IMR-90 (cell line): ENCODE results near the gene GALNT3. TPM values are rescaled to one million over a fixed set of nuclear protein-coding genes. Genes with fewer than 3 reads are reported as not detected.

Source experiments
- ATAC-seq: fragments of 200-7000 bp; cut with Tn5 transposase; 2 replicates; pipeline ENCODE4 v1.9.1; 2020; ENCODE audit warnings: low read depth, mild to moderate bottlenecking, moderate library complexity
- BruUV-seq: library from RNA; stranded (reverse); fragments of 400-500 nt; replicated peaks from 2 replicates; lab custom pipeline; 2021; lab: Mats Ljungman, UMichigan
- CTCF ChIA-PET: fragments of 300-600 bp; formaldehyde crosslinking; extraction: SDS; loops from one replicate; lab custom pipeline; 2021; ENCODE audit warnings: antibody characterized with exemption; lab: Yijun Ruan, JAX
- POLR2A ChIA-PET: fragments of 300-600 bp; sonication (Branson Sonifier 250); formaldehyde crosslinking; loops from one replicate; lab custom pipeline; 2022; ENCODE audit warnings: antibody characterized with exemption; ENCODE audit not compliant: unreplicated experiment; lab: Charles Lee
- DNase-seq: peaks from one replicate; pipeline ENCODE4 v3.0.0; 2013
- H2AFZ ChIP-seq: replicated peaks from 2 replicates; pipeline ENCODE3; 2013; ENCODE audit warnings: low read length, mild to moderate bottlenecking; ENCODE audit not compliant: poor library complexity
- H2AK5ac ChIP-seq: 2 replicates; pipeline ENCODE4 v1.6.1; 2013; ENCODE audit warnings: low read depth, low read length, inconsistent platforms
- H2AK9ac ChIP-seq: replicated peaks from 2 replicates; pipeline ENCODE3; 2013; ENCODE audit warnings: mild to moderate bottlenecking, low read depth, low read length, moderate library complexity; ENCODE audit not compliant: poor library complexity
- H2BK120ac ChIP-seq: 2 replicates; pipeline ENCODE4 v1.6.1; 2013; ENCODE audit warnings: low read depth, low read length, inconsistent platforms
- H2BK15ac ChIP-seq: 3 replicates; pipeline ENCODE4 v1.6.1; 2013; ENCODE audit warnings: low read depth, low read length, inconsistent platforms
- H2BK20ac ChIP-seq: 2 replicates; pipeline ENCODE4 v1.6.1; 2013; ENCODE audit warnings: low read depth, mild to moderate bottlenecking, inconsistent platforms, low read length, moderate library complexity
- H2BK5ac ChIP-seq: 2 replicates; pipeline ENCODE4 v1.6.1; 2013; ENCODE audit warnings: mild to moderate bottlenecking, low read depth, low read length, inconsistent platforms; ENCODE audit not compliant: poor library complexity, severe bottlenecking
- H3K14ac ChIP-seq: replicated peaks from 2 replicates; pipeline ENCODE4 v1.6.1; 2013; ENCODE audit warnings: low read depth, low read length, inconsistent platforms
- H3K18ac ChIP-seq: 2 replicates; pipeline ENCODE4 v1.6.1; 2013; ENCODE audit warnings: low read depth, low read length, control low read depth
- H3K23ac ChIP-seq: 2 replicates; pipeline ENCODE4 v1.6.1; 2013; ENCODE audit warnings: low read depth, low read length, inconsistent platforms
- H3K27ac ChIP-seq: 2 replicates; pipeline ENCODE4 v1.5.1; 2013; ENCODE audit warnings: mild to moderate bottlenecking, control low read depth, low read length; ENCODE audit not compliant: insufficient read depth
- H3K27me3 ChIP-seq: 2 replicates; pipeline ENCODE4 v1.6.1; 2013; ENCODE audit warnings: low read length; ENCODE audit not compliant: control insufficient read depth, insufficient read depth
- H3K36me3 ChIP-seq: 2 replicates; pipeline ENCODE4 v1.6.1; 2013; ENCODE audit warnings: low read length, mixed read lengths; ENCODE audit not compliant: control insufficient read depth, insufficient read depth
- H3K4ac ChIP-seq: 2 replicates; pipeline ENCODE4 v1.6.1; 2013; ENCODE audit warnings: low read depth, low read length, inconsistent platforms
- H3K4me1 ChIP-seq: 2 replicates; pipeline ENCODE4 v1.6.1; 2013; ENCODE audit warnings: low read length, mixed read lengths; ENCODE audit not compliant: control insufficient read depth, insufficient read depth
- H3K4me2 ChIP-seq: 2 replicates; pipeline ENCODE4 v1.6.1; 2013; ENCODE audit warnings: low read depth, mild to moderate bottlenecking, control low read depth, low read length, moderate library complexity
- H3K4me3 ChIP-seq: 2 replicates; pipeline ENCODE4 v1.5.1; 2013; ENCODE audit warnings: low read depth, mild to moderate bottlenecking, control low read depth, low read length, moderate library complexity; ENCODE audit not compliant: insufficient read depth
- H3K56ac ChIP-seq: 2 replicates; pipeline ENCODE4 v1.6.1; 2013; ENCODE audit warnings: low read length, inconsistent platforms; ENCODE audit not compliant: insufficient read depth; ENCODE audit errors: extremely low read depth
- H3K79me1 ChIP-seq, 2 experiments: 2 replicates each; pipeline ENCODE4 v1.6.1; 2013; ENCODE audit warnings: low read length in 2 of 2, inconsistent platforms in 1 of 2, low read depth in 1 of 2
- H3K9ac ChIP-seq: 2 replicates; pipeline ENCODE4 v1.6.1; 2013; ENCODE audit warnings: low read depth, low read length, control low read depth
- H3K9me1 ChIP-seq: 2 replicates; pipeline ENCODE4 v1.6.1; 2013; ENCODE audit warnings: low read length, inconsistent platforms; ENCODE audit not compliant: insufficient read depth
- H3K9me3 ChIP-seq: 2 replicates; pipeline ENCODE4 v1.6.1; 2013; ENCODE audit warnings: low read length; ENCODE audit not compliant: control insufficient read depth, insufficient read depth
- H4K20me1 ChIP-seq: 2 replicates; pipeline ENCODE4 v1.6.1; 2013; ENCODE audit warnings: low read length, inconsistent platforms; ENCODE audit not compliant: insufficient read depth
- H4K5ac ChIP-seq: 2 replicates; pipeline ENCODE4 v1.6.1; 2013; ENCODE audit warnings: mild to moderate bottlenecking, low read depth, low read length, control low read depth
- H4K8ac ChIP-seq, 2 experiments: 2 replicates each; pipeline ENCODE4 v1.6.1; 2013; ENCODE audit warnings: low read depth in 2 of 2, low read length in 2 of 2, control low read depth in 1 of 2, inconsistent platforms in 1 of 2
- H4K91ac ChIP-seq: 2 replicates; pipeline ENCODE4 v1.6.1; 2013; ENCODE audit warnings: low read depth, low read length, inconsistent platforms; ENCODE audit not compliant: insufficient read depth
- BHLHE40 ChIP-seq: fragments of 150-350 bp; IDR thresholded peaks from 2 replicates; pipeline ENCODE4 v1.6.1; 2016; ENCODE audit warnings: mild to moderate bottlenecking, low read depth, low read length
- CEBPB ChIP-seq: IDR thresholded peaks from 2 replicates; pipeline ENCODE4 v1.6.1; 2012; ENCODE audit warnings: low read depth, low read length, improper control_type of control experiment
- CHD1 ChIP-seq: IDR thresholded peaks from 2 replicates; pipeline ENCODE4 v1.6.1; 2012; ENCODE audit warnings: low read depth, low read length, improper control_type of control experiment
- CTCF ChIP-seq: conservative IDR thresholded peaks from 2 replicates; pipeline ENCODE4 v1.5.1; 2012; ENCODE audit warnings: mild to moderate bottlenecking, low read depth, low read length, improper control_type of control experiment
- ELK1 ChIP-seq: fragments of 150-350 bp; IDR thresholded peaks from 2 replicates; pipeline ENCODE4 v1.6.1; 2016; ENCODE audit warnings: low read depth, mild to moderate bottlenecking, low read length, moderate library complexity, borderline replicate concordance
- FOS ChIP-seq: fragments of 150-350 bp; IDR thresholded peaks from 2 replicates; pipeline ENCODE4 v1.6.1; 2016; ENCODE audit warnings: low read depth, low read length
- MAFK ChIP-seq: IDR thresholded peaks from 2 replicates; pipeline ENCODE4 v1.6.1; 2012; ENCODE audit warnings: low read depth, low read length, improper control_type of control experiment
- MAZ ChIP-seq: IDR thresholded peaks from 2 replicates; pipeline ENCODE4 v1.6.1; 2012; ENCODE audit warnings: low read depth, mild to moderate bottlenecking, low read length, improper control_type of control experiment, moderate library complexity, borderline replicate concordance
- MXI1 ChIP-seq: IDR thresholded peaks from 2 replicates; pipeline ENCODE4 v1.6.1; 2012; ENCODE audit warnings: low read depth, mild to moderate bottlenecking, low read length, moderate library complexity, borderline replicate concordance
- NFE2L2 ChIP-seq: fragments of 150-350 bp; IDR thresholded peaks from 2 replicates; pipeline ENCODE4 v1.6.1; 2016; ENCODE audit warnings: low read depth, mild to moderate bottlenecking, low read length
- POLR2A ChIP-seq: IDR thresholded peaks from 2 replicates; pipeline ENCODE4 v1.6.1; 2012; ENCODE audit warnings: mild to moderate bottlenecking, low read depth, low read length
- RAD21 ChIP-seq: IDR thresholded peaks from 2 replicates; pipeline ENCODE4 v1.6.1; 2012; ENCODE audit warnings: low read length, improper control_type of control experiment
- RCOR1 ChIP-seq: IDR thresholded peaks from 2 replicates; pipeline ENCODE4 v1.6.1; 2012; ENCODE audit warnings: mild to moderate bottlenecking, low read length, improper control_type of control experiment; ENCODE audit not compliant: insufficient replicate concordance
- RFX5 ChIP-seq: IDR thresholded peaks from 2 replicates; pipeline ENCODE4 v1.8.0; 2012; ENCODE audit warnings: low read depth, mild to moderate bottlenecking, low read length, moderate library complexity
- SMC3 ChIP-seq: fragments of 150-350 bp; IDR thresholded peaks from 2 replicates; pipeline ENCODE4 v1.6.1; 2016; ENCODE audit warnings: low read depth, mild to moderate bottlenecking, antibody characterized with exemption, low read length, moderate library complexity
- USF2 ChIP-seq: fragments of 150-350 bp; IDR thresholded peaks from 2 replicates; pipeline ENCODE4 v1.6.1; 2017; ENCODE audit warnings: mild to moderate bottlenecking, antibody characterized with exemption, low read length, low read depth
- dilution Hi-C: fragments of 300-500 bp; cut with HindIII; formaldehyde crosslinking; loops from one replicate; pipeline ENCODE4 v1.14.3; 2018; ENCODE audit warnings: low sequenced_read_pairs; ENCODE audit not compliant: unreplicated experiment
- in situ Hi-C: fragments of 300-500 bp; cut with MboI; formaldehyde crosslinking; loops from 3 replicates; pipeline ENCODE4 v1.14.3; 2019; ENCODE audit warnings: low sequenced_read_pairs, inconsistent platforms, mixed read lengths
- intact Hi-C: fragments of 100-400 bp; cut with micrococcal nuclease; formaldehyde crosslinking; loops from 2 replicates; pipeline ENCODE4 v1.10.0; 2022
- polyA plus RNA-seq, 3 experiments: library from polyadenylated mRNA; depleted of rRNA; stranded (reverse); fragments of >200 nt; gene quantifications; 2 replicates each; pipeline ENCODE4 v1.2.3, GENCODE V29; 2012; ENCODE audit warnings: low replicate concordance in 1 of 3
- total RNA-seq: library from RNA; depleted of rRNA; stranded (reverse); fragments of >200 nt; gene quantifications from 2 replicates; pipeline ENCODE4 v1.2.3, GENCODE V29; 2012

The GALNT3 gene
- total and polyA plus RNA-seq, 2 of the 4 experiments (the other 2 are of a cell fraction): 1.1 to 2.0 TPM

- TF ChIP-seq NFE2L2: no peak
- TF ChIP-seq MAZ: no peak
- TF ChIP-seq MAFK: no peak
- no peak for TF ChIP-seq RAD21
- no peak for TF ChIP-seq RFX5
- TF ChIP-seq RCOR1: no peak
- no peak for TF ChIP-seq SMC3
- TF ChIP-seq FOS: no peak
- no peak for TF ChIP-seq CTCF
- TF ChIP-seq POLR2A: no peak
- TF ChIP-seq CEBPB: no peak
- TF ChIP-seq ELK1: no peak
- no peak for TF ChIP-seq CHD1
- TF ChIP-seq MXI1: no peak
- no peak for TF ChIP-seq USF2
- no peak for TF ChIP-seq BHLHE40
- H3K9me3 ChIP-seq: peaks cover 2% of the 10 kb centered on the region
- no peak overlapping the region for H2BK120ac ChIP-seq
- no peak overlapping the region for H3K4me2 ChIP-seq
- H3K9me1 ChIP-seq: no peaks in the 10 kb centered on the region
- H4K5ac ChIP-seq: no peak overlapping the region
- no TSS peak for BruUV-seq
- ATAC-seq (no peak), DNase-seq (no peak)
- no peak overlapping the region for H3K23ac ChIP-seq
- no peak overlapping the region for H4K8ac ChIP-seq
- H2BK20ac ChIP-seq: no peak overlapping the region
- in situ Hi-C loops (no loop called here), intact Hi-C loops (no loop called here), dilution Hi-C loops (no loop called here)
- no peak overlapping the region for H3K18ac ChIP-seq
- no peak overlapping the region for H3K4ac ChIP-seq
- no peak overlapping the region for H2AFZ ChIP-seq
- H3K56ac ChIP-seq: no peak overlapping the region
- no peaks in the 10 kb centered on the region for H3K79me1 ChIP-seq
- no peak overlapping the region for H2BK15ac ChIP-seq
- H2AK9ac ChIP-seq: no peak overlapping the region
- H2AK5ac ChIP-seq: no peak overlapping the region
- no peak overlapping the region for H3K14ac ChIP-seq
- H4K20me1 ChIP-seq: no peaks in the 10 kb centered on the region
- no peaks in the 10 kb centered on the region for H3K36me3 ChIP-seq
- H4K91ac ChIP-seq: no peak overlapping the region
- no peak overlapping the region for H3K27ac ChIP-seq
- no peak overlapping the region for H2BK5ac ChIP-seq
- H3K9ac ChIP-seq: no peak overlapping the region
- CTCF ChIA-PET: no interaction called here
- peaks cover 2% of the 10 kb centered on the region; the same call in 1 of the 2 replicates for H3K4me1 ChIP-seq
- H3K27me3 ChIP-seq: no peaks in the 10 kb centered on the region
- POLR2A ChIA-PET: no interaction called here
- H3K4me3 ChIP-seq: no peak overlapping the region
Observed at GRCh38 chr2:165776796-165777195, 17.3 kb downstream of the GALNT3 start.
